Thymus (tissue), 11 donors: ENCODE results near the gene PCID2. TPM values are rescaled to one million over a fixed set of nuclear protein-coding genes. Genes with fewer than 3 reads are reported as not detected.

Experiments used
- DNase-seq, 9 donors: peaks; one replicate each; pipeline ENCODE4 v3.0.0-alpha.2; 2013; ENCODE audit warnings: low spot score in 9 of 9, low read depth in 6 of 9, missing footprints in 1 of 9
- H3K27ac ChIP-seq, 2 donors: one replicate each; pipeline ENCODE4 v1.5.1; 2013; ENCODE audit warnings: control low read depth in 1 of 2, low read depth in 1 of 2, low read length in 1 of 2, mild to moderate bottlenecking in 1 of 2, moderate library complexity in 1 of 2
- H3K27me3 ChIP-seq, 2 donors: one replicate each; pipeline ENCODE4 v1.5.1; 2013; ENCODE audit warnings: low read length in 1 of 2; ENCODE audit not compliant: control insufficient read depth in 2 of 2, insufficient read depth in 1 of 2
- H3K36me3 ChIP-seq, 2 donors: one replicate each; pipeline ENCODE4 v1.5.1; 2013; ENCODE audit warnings: low read length in 1 of 2, mild to moderate bottlenecking in 1 of 2, moderate library complexity in 1 of 2; ENCODE audit not compliant: control insufficient read depth in 2 of 2, insufficient read depth in 2 of 2
- H3K4me1 ChIP-seq, 2 donors: one replicate each; pipeline ENCODE4 v1.5.1; 2013; ENCODE audit warnings: low read length in 2 of 2; ENCODE audit not compliant: control insufficient read depth in 2 of 2, insufficient read depth in 2 of 2
- H3K4me3 ChIP-seq, 2 donors: one replicate each; pipeline ENCODE4 v1.5.1; 2013; ENCODE audit warnings: low read length in 2 of 2, control low read depth in 1 of 2, mild to moderate bottlenecking in 1 of 2
- H3K9me3 ChIP-seq, 2 donors: one replicate each; pipeline ENCODE4 v1.5.1; 2013; ENCODE audit warnings: low read length in 1 of 2, mild to moderate bottlenecking in 1 of 2; ENCODE audit not compliant: control insufficient read depth in 2 of 2, insufficient read depth in 1 of 2
- WGBS: extraction: QIAGEN DNeasy Blood & Tissue Kit; methylation state at CpG from one replicate; pipeline ENCODE4 v1.1.7; 2013; 5-methylcytosine and 5-hydroxymethylcytosine counted together
- polyA plus RNA-seq: library from polyadenylated mRNA; stranded (reverse); fragments of 200-250 nt; gene quantifications from one replicate; pipeline ENCODE4 v1.2.3, GENCODE V29; 2013
- total RNA-seq: library from RNA; stranded (reverse); fragments of 120-200 nt; gene quantifications from one replicate; pipeline ENCODE4 v1.2.4, GENCODE V29; 2013
- donor health status: healthy.

Gene PCID2
- total and polyA plus RNA-seq, 2 donors = 53.6 to 63.3 TPM

DNA sequence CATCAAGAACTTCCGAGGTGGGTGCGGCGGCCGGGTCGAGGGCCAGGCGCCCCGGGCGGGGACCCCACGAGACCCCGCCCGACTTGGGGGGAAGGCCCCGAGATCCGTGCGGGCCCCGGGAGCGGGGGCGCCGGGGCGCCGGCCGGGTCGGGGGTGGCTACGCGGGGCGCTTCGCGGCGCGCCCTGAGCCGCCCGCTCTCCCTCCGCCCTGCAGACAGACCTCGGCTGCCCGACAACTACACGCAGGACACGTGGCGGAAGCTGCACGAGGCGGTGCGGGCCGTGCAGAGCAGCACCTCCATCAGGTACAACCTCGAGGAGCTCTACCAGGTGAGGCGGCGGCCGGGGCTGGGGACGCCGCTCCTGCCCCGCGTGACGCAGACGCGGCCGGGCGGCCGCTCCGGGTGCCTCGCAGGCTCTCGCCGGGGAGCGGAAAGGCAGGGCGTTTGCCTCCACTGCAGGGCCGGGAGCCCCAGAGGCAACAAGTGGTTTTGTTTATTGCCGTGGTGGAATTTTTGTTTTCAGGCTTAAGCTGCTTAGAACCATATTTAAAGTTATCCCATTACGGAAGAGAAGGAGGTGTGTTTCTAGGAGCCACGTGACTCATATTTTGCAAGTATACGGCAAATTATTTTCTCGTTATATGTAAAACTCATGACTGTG lies 1.4 kb upstream of the PCID2 start:
- peak in 8 of 9 donors; percentile 30 to 77 (median 50) for DNase-seq
- Histone ChIP-seq H3K4me3 (peak overlapping the region; percentile 49 to 95), H3K4me1 (peaks cover 4 to 10% of the 10 kb centered on the region in 2 donors), H3K27ac (peak overlapping the region; percentile 63 to 99), H3K36me3 (peaks cover 9 to 20% of the 10 kb centered on the region in 2 donors), H3K27me3 (no peaks in the 10 kb centered on the region), H3K9me3 (no peaks in the 10 kb centered on the region)
- under 1% methylated on average over 67 of the region's 67 CpGs for WGBS

- WGBS = under 1% methylated on average over 66 of the region's 66 CpGs
- peak in 2 of 9 donors; percentile 20 to 60 for DNase-seq
- Histone ChIP-seq H3K27ac (peak within 1 kb of the TSS; percentile 99), H3K4me1 (peaks cover 4 to 10% of the 10 kb centered on the region in 2 donors), H3K4me3 (peak within 1 kb of the TSS; percentile 81 to 95), H3K9me3 (no peaks in the 10 kb centered on the region), H3K27me3 (no peaks in the 10 kb centered on the region), H3K36me3 (peaks cover 9 to 21% of the 10 kb centered on the region in 2 donors)
Measured at GRCh38 chr13:113209336-113209758, 878 bp upstream of the PCID2 start, which contains the start of gene CUL4A. TSS of gene CUL4A (plus strand) at chr13:113209613. CDS start at chr13:113209628, 15 bp downstream.

DNA sequence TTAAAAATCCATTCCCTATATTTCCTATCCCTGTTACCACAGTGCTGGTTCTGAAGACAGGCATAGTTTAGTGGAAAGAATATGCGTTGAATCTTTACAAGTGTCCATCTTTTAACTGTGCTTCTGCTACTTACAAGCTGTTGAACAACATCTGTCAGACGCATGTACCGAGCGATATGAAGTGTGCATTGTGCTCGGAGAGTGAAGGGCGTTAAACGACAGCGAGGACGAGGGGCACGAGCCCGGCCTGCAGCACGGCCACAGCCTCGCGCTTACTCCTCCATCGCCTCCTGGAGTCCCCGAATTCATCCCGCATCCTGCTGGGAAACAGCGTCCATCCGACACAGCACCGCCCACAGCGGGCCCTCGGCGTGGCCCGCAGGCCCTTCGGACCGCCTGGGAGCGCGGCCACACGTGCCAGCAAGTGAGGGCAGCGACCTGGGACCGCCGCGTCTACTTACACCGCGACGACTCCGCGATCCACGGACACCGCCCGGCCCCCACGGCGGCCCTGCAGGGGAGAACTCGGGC lies 514 bp downstream of the PCID2 start:
- peaks cover 4 to 10% of the 10 kb centered on the region in 2 donors for H3K4me1 ChIP-seq
- H3K4me3 ChIP-seq = peak overlapping the region; percentile 81 to 95
- peak in 5 of 9 donors; percentile 6 to 52 (median 20) for DNase-seq
- no peaks in the 10 kb centered on the region for H3K27me3 ChIP-seq
- H3K9me3 ChIP-seq = no peaks in the 10 kb centered on the region
- peak overlapping the region; percentile 99 for H3K27ac ChIP-seq
- WGBS = under 1% methylated on average over 44 of the region's 44 CpGs
- peaks cover 9 to 20% of the 10 kb centered on the region in 2 donors for H3K36me3 ChIP-seq

GRCh38 chr13:113207460-113207859 lies 1.0 kb downstream of the PCID2 start:
- 76% methylated on average over 3 of the region's 3 CpGs for WGBS
- Histone ChIP-seq H3K27me3 (no peaks in the 10 kb centered on the region), H3K27ac (peak overlapping the region in 1 of 2 donors; percentile 99), H3K9me3 (no peaks in the 10 kb centered on the region), H3K36me3 (peaks cover 9 to 20% of the 10 kb centered on the region in 2 donors), H3K4me1 (peaks cover 4 to 10% of the 10 kb centered on the region in 2 donors), H3K4me3 (peak overlapping the region; percentile 81 to 95)
- DNase-seq = no peak

DNA sequence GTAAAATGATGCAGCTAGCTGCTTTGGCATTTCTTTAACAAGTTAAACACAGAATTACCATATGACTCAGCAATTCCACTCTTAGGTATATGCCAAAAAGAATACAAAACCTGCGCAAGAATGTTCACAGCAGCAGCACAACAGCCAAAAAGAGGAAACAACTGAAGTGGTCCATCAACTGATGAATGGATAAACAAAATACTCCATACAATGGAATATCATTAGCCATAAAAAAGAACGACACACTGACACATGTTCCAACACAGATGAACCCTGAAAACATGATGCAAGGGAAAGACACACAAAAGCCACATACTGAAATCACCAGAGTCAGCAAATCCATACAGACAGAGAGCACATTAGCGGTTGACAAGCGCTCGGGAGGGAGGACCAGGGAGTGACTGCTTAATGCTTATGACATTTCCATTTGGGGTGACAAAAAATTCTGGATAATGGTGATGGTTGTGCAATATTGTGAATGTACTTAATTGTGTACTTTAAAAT lies 3.0 kb downstream of the PCID2 start:
- Histone ChIP-seq H3K36me3 (peaks cover 5 to 14% of the 10 kb centered on the region in 2 donors), H3K4me3 (no peak overlapping the region), H3K27ac (no peak overlapping the region), H3K9me3 (no peaks in the 10 kb centered on the region), H3K27me3 (no peaks in the 10 kb centered on the region), H3K4me1 (peaks cover 4 to 10% of the 10 kb centered on the region in 2 donors)
- 69% methylated on average over 5 of the region's 5 CpGs for WGBS
- DNase-seq = no peak

DNA sequence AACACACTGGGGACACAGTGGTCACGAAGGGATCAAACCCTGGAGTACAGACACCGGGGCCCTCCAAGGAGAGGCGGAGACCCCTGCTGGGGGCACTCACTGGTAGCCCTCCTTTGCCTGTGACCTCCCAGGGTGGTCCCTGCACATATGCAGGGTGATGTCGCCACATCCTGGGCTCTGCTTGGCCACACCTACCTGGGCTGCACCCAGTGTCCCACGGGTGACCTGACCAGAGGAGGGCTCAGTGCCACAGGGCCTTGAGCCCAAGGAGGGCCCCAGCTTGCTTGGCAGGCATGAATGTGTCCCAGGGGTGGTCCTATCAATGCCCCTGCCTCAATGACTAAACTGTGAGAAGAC lies 4.1 kb downstream of the PCID2 start:
- H3K9me3 ChIP-seq = no peaks in the 10 kb centered on the region
- H3K36me3 ChIP-seq = peaks cover 13 to 24% of the 10 kb centered on the region in 2 donors
- no peak overlapping the region for H3K27ac ChIP-seq
- no peaks in the 10 kb centered on the region for H3K27me3 ChIP-seq
- DNase-seq = no peak
- H3K4me1 ChIP-seq = peaks cover 4 to 10% of the 10 kb centered on the region in 2 donors
- 95% methylated on average over 5 of the region's 5 CpGs for WGBS
- H3K4me3 ChIP-seq = no peak overlapping the region

- Histone ChIP-seq H3K36me3 (peaks cover 19 to 30% of the 10 kb centered on the region in 2 donors), H3K4me1 (peaks cover 4 to 10% of the 10 kb centered on the region in 2 donors), H3K4me3 (no peak overlapping the region), H3K9me3 (no peaks in the 10 kb centered on the region), H3K27me3 (no peaks in the 10 kb centered on the region), H3K27ac (no peak overlapping the region)
- DNase-seq = no peak
- WGBS = 99% methylated on average over 12 of the region's 12 CpGs
Measured at GRCh38 chr13:113203507-113204377, 4.7 kb downstream of the PCID2 start.

GRCh38 chr13:113202912-113203311 lies 5.6 kb downstream of the PCID2 start:
- Histone ChIP-seq H3K4me3 (no peak overlapping the region), H3K27ac (no peak overlapping the region), H3K27me3 (no peaks in the 10 kb centered on the region), H3K4me1 (peaks cover 4 to 10% of the 10 kb centered on the region in 2 donors), H3K9me3 (no peaks in the 10 kb centered on the region), H3K36me3 (peaks cover 20 to 34% of the 10 kb centered on the region in 2 donors)
- DNase-seq = no peak
- 99% methylated on average over 4 of the region's 4 CpGs for WGBS
